GM19238 (cell line): ENCODE measurements around the gene ACOX2.
"Not testable (repeated sequence)": the region's sequence is repeated elsewhere in the genome, so short reads cannot be mapped to it uniquely, and the experiment has no call there.

Experiments
- DNase-seq: peaks from one replicate; pipeline ENCODE4 v3.0.0; 2011; ENCODE audit warnings: low spot score; ENCODE audit not compliant: insufficient read length

ACOX2 gene

GRCh38 chr3:58535531-58536500 lies 1.2 kb downstream of the ACOX2 start:
- DNase-seq, result no peak

- DNase-seq, result no peak
Measured at GRCh38 chr3:58534592-58535494, 2.1 kb downstream of the ACOX2 start.

GRCh38 chr3:58532794-58533220 lies 4.2 kb downstream of the ACOX2 start:
- peak; percentile 79 for DNase-seq

- DNase-seq, result no peak
Measured at GRCh38 chr3:58531956-58532355, 5.0 kb downstream of the ACOX2 start.

GRCh38 chr3:58531555-58531954 lies 5.4 kb downstream of the ACOX2 start:
- no peak for DNase-seq

GRCh38 chr3:58530354-58530865 lies 6.6 kb downstream of the ACOX2 start:
- DNase-seq, result no peak

- no peak for DNase-seq
Measured at GRCh38 chr3:58529516-58530353, 7.3 kb downstream of the ACOX2 start.

- DNase-seq, result no peak
Measured at GRCh38 chr3:58528629-58529028, 8.4 kb downstream of the ACOX2 start.

- not testable (repeated sequence) for DNase-seq
Measured at GRCh38 chr3:58527440-58527839, 9.6 kb downstream of the ACOX2 start.

GRCh38 chr3:58526515-58526957 lies 10.5 kb downstream of the ACOX2 start:
- no peak for DNase-seq

- DNase-seq, result no peak
Measured at GRCh38 chr3:58524326-58524888, 12.6 kb downstream of the ACOX2 start.

- DNase-seq, result no peak
Measured at GRCh38 chr3:58522759-58523425, 14.1 kb downstream of the ACOX2 start.

GRCh38 chr3:58521917-58522631 lies 14.9 kb downstream of the ACOX2 start:
- no peak for DNase-seq

GRCh38 chr3:58521336-58521670 lies 15.7 kb downstream of the ACOX2 start:
- DNase-seq, result no peak

GRCh38 chr3:58520403-58521335 lies 16.3 kb downstream of the ACOX2 start:
- no peak for DNase-seq

GRCh38 chr3:58519668-58520402 lies 17.2 kb downstream of the ACOX2 start:
- no peak for DNase-seq

GRCh38 chr3:58518291-58518789 lies 18.6 kb downstream of the ACOX2 start:
- no peak for DNase-seq
